Mammary microvascular endothelial cell (primary cell): ENCODE measurements around the gene F13A1. TPM values are rescaled to one million over a fixed set of nuclear protein-coding genes. Genes with fewer than 3 reads are reported as not detected.

ENCODE experiments used
- total RNA-seq: library from RNA; depleted of rRNA; stranded (reverse); fragments of >200 nt; gene quantifications from 2 replicates; pipeline ENCODE4 v1.2.3, GENCODE V29; 2015

The F13A1 gene
- under 0.01 TPM in 1 of 2 replicates, not detected in the other for total RNA-seq

DNA sequence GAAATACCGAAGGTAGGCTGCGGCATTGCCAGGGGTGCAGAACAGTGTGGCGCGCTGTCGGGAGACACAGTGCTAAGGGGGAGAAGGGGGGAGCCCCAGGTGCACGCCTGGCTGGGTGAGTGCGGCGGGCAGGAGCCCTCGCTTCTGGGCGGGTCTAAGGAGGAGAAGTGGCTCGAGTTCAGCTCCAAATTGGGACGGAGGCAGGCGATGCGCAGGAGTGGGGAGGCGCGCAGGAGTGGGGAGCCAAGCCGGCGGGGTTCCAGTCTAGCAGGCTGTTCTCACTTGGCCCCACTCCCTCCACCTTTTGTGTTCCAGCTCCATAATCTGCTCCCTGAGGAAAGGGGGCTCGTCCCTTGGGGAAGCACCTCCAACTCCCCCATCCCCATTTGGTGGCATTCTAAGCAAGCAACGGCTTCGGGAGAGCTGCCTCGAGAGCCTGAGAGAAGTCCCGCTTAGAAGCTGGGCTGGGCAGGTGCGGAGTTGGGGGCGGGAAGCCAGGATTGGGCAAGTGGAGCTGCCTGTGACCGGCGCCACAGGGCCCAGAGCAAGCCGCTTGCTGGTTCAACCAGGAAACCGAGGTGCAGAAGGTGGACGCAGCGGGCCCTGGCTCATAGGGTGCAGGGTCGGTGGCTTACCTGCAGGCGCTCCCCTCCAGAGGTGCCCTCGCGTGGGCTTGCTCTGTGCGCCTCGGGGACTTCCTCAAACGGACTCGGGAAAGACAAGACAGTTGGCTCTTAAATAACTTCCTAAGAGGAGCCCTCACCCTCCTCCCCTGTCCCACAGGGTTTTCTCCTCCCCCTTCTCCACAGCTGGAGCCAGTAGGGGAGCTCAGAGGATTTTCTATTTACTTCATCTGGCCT, at the start of gene F13A1:
TSS of gene F13A1 (minus strand) at position 711 of the 860 bp plus-strand sequence. CDS start 1,998 bp downstream, outside the sequence.

